Mucosa of descending colon (tissue), 3 donors: ENCODE measurements around the gene STARD9. TPM values are rescaled to one million over a fixed set of nuclear protein-coding genes. Genes with fewer than 3 reads are reported as not detected.

ENCODE experiments used
- ATAC-seq: fragments of 200-7000 bp; cut with Tn5 transposase; one replicate; pipeline ENCODE4 v1.9.1; 2020; ENCODE audit warnings: mild to moderate bottlenecking, moderate library complexity
- DNase-seq, 3 donors: peaks; one replicate each; pipeline ENCODE4 v3.0.0-alpha.2; 2020
- H3K36me3 ChIP-seq: fragments of 200-600 bp; one replicate; pipeline ENCODE4 v1.8.0; 2021; ENCODE audit warnings: low read depth, mild to moderate bottlenecking
- H3K4me1 ChIP-seq: fragments of 200-600 bp; one replicate; pipeline ENCODE4 v1.8.0; 2021; ENCODE audit warnings: low read depth, mild to moderate bottlenecking
- H3K4me3 ChIP-seq: fragments of 200-600 bp; one replicate; pipeline ENCODE4 v1.8.0; 2021; ENCODE audit warnings: mild to moderate bottlenecking
- H3K9me3 ChIP-seq: fragments of 200-600 bp; one replicate; pipeline ENCODE4 v1.8.0; 2021; ENCODE audit warnings: mild to moderate bottlenecking
- intact Hi-C, 2 donors: fragments of 100-400 bp; cut with DNase I in 1 of 2; cut with micrococcal nuclease in 1 of 2; formaldehyde crosslinking; loops; one replicate each; pipeline versions ENCODE4 v1.11.0 to v1.11.1; 2022; cut with DNase I, micrococcal nuclease
- total RNA-seq, 3 donors: library from RNA; stranded (reverse); fragmentation: NEBNext Ultra II Directional in 2 of 3; extraction: Animal tissue kit (Norgen Biotek cat#: 25700) in 2 of 3; gene quantifications; one replicate each; pipeline versions ENCODE4 v1.2.1 to v1.2.4, GENCODE V29; 2021 to 2023
- TF ChIP-seq, protein P1 (sequence below): fragments of 200-600 bp; IDR thresholded peaks from one replicate; pipeline ENCODE4 v1.8.0; 2022; ENCODE audit warnings: antibody characterized with exemption, mild to moderate bottlenecking
- donor health status: DM: no; HTN: no; CAD: no; lungs with moderate emphysema.
- donor health status: DM: no; HTN: no; CAD: no.
- donor health status: DM: no; HTN: yes; CAD: no.

STARD9 gene
- total RNA-seq, 3 donors from 2014 or later: 6.1 to 42.8 (median 8.5) TPM

- no peak for DNase-seq
- intact Hi-C loops: no loop called here
- Histone ChIP-seq H3K4me3 (no peak overlapping the region), H3K9me3 (no peaks in the 10 kb centered on the region), H3K36me3 (peaks cover 2% of the 10 kb centered on the region), H3K4me1 (no peaks in the 10 kb centered on the region)
- TF ChIP-seq, protein P1, sequence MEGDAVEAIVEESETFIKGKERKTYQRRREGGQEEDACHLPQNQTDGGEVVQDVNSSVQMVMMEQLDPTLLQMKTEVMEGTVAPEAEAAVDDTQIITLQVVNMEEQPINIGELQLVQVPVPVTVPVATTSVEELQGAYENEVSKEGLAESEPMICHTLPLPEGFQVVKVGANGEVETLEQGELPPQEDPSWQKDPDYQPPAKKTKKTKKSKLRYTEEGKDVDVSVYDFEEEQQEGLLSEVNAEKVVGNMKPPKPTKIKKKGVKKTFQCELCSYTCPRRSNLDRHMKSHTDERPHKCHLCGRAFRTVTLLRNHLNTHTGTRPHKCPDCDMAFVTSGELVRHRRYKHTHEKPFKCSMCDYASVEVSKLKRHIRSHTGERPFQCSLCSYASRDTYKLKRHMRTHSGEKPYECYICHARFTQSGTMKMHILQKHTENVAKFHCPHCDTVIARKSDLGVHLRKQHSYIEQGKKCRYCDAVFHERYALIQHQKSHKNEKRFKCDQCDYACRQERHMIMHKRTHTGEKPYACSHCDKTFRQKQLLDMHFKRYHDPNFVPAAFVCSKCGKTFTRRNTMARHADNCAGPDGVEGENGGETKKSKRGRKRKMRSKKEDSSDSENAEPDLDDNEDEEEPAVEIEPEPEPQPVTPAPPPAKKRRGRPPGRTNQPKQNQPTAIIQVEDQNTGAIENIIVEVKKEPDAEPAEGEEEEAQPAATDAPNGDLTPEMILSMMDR: no peak
- no peak for ATAC-seq
Observed at GRCh38 chr15:42720071-42720470, 144.7 kb downstream of the STARD9 start.

DNA sequence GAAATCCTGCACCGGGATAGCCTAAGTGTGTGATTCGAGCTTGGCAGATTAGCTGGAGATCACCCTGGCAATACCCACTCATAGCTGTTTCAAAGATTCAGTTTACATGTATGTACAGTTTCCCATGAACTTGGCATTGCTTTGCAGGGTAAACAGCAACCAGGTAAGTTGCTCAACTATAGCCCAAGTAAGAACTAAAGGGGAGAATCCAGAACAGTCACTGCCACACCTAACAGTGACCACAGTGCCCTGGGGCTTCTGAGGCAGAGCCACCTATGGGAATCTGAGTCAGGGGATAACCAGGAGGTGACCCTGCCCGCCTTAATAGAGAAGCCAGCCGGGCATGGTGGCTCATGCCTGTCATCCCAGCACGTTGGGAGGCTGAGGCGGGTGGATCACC lies 145.6 kb downstream of the STARD9 start:
- Histone ChIP-seq H3K4me1 (no peaks in the 10 kb centered on the region), H3K36me3 (peaks cover 3% of the 10 kb centered on the region), H3K9me3 (no peaks in the 10 kb centered on the region), H3K4me3 (no peak overlapping the region)
- intact Hi-C loops: no loop called here
- ATAC-seq (no peak), DNase-seq (no peak)
- TF ChIP-seq, protein P1: no peak

DNA sequence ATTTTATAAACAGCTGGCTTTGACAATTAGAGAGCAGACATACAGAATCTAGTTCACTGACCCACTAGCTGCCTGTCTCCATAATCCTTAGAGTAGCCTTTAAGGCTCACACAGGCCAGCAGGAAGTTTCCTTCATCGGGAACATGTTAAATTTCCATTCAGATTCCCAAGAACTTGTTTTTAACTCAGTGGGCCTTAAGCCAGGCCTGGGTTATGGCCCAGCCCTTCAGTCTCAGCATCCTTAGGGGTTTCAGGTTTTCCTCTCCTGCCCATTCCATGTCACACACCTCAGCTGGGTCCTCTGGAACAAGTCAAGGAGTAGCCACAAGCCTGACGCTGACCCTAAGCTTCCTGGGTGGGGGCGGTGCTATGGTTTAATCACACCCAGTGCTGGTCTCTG lies 146.5 kb downstream of the STARD9 start:
- DNase-seq (no peak), ATAC-seq (no peak)
- Histone ChIP-seq H3K4me1 (no peaks in the 10 kb centered on the region), H3K4me3 (no peak overlapping the region), H3K36me3 (peaks cover 3% of the 10 kb centered on the region), H3K9me3 (no peaks in the 10 kb centered on the region)
- intact Hi-C loops: no loop called here
- TF ChIP-seq, protein P1: no peak

DNA sequence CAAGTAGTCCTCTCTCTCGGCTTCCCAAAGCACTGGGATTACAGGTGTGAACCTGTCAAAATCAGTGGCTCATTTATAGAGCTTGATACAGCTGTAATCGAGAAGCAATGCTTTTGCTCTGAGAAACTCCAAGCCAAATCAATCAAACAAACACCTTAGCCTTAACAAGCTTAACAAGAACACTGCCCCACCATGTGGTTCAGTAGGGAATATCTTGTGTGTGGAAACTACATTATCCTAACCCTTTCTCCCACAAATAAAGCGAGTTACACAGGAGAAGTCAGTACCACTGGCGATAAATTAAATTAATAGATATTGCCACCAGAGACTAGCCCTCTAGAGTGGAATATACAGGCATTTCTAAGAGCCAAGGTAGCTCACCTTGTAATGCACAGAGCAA lies 147.7 kb downstream of the STARD9 start:
- Histone ChIP-seq H3K4me1 (no peaks in the 10 kb centered on the region), H3K9me3 (no peaks in the 10 kb centered on the region), H3K4me3 (no peak overlapping the region), H3K36me3 (peaks cover 3% of the 10 kb centered on the region)
- ATAC-seq (no peak), DNase-seq (no peak)
- TF ChIP-seq, protein P1: no peak
- intact Hi-C loops: no loop called here

DNA sequence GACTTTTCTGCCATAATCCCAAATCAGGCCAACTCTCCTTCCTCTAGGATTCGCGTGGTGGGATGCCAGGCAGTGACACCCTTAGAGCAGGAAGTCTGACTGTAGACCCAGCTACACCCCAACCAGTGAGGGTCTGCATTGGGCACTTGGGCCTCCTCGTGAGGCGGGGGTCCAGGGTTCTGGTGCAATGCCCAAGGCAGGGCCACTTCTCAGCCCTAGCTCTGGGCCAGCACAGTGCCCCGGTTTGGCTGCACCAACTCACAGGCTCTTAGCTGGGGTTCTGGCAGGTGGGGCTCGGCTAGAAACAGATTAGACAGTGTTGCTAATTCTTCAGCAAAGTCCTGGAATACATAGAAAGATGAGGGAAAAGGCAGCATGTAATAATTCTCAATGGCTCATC lies 148.9 kb downstream of the STARD9 start:
- Histone ChIP-seq H3K36me3 (peaks cover 10% of the 10 kb centered on the region), H3K4me3 (no peak overlapping the region), H3K4me1 (no peaks in the 10 kb centered on the region), H3K9me3 (no peaks in the 10 kb centered on the region)
- intact Hi-C loops: no loop called here
- no peak for DNase-seq
- no peak for ATAC-seq
- TF ChIP-seq, protein P1: no peak

- Histone ChIP-seq H3K9me3 (no peaks in the 10 kb centered on the region), H3K36me3 (peaks cover 10% of the 10 kb centered on the region), H3K4me1 (no peaks in the 10 kb centered on the region), H3K4me3 (no peak overlapping the region)
- no peak for ATAC-seq
- TF ChIP-seq, protein P1: no peak
- no peak for DNase-seq
- intact Hi-C loops: no loop called here
Observed at GRCh38 chr15:42725331-42725903, 150.0 kb downstream of the STARD9 start.
